Heart left ventricle (tissue), 16 donors: ENCODE data around the gene NUMB. TPM values are rescaled to one million over a fixed set of nuclear protein-coding genes. Genes with fewer than 3 reads are reported as not detected.

ENCODE experiments used
- ATAC-seq, 4 donors: fragments of 200-7000 bp; cut with Tn5 transposase; one replicate each; pipeline ENCODE4 v1.9.1; 2020 to 2022; ENCODE audit warnings: moderate library complexity in 4 of 4, mild to moderate bottlenecking in 3 of 4, moderate number of reproducible peaks in 1 of 4
- DNase-seq, 5 donors: peaks; one replicate each; pipeline ENCODE4 v3.0.0-alpha.2; 2020
- H3K27ac ChIP-seq, 12 donors: fragments of 200-600 bp; sonication (generic) in 4 of 12; one replicate each; pipeline versions ENCODE4 v1.5.0 to v1.8.0; 2016 to 2022; ENCODE audit warnings: mild to moderate bottlenecking in 2 of 12
- H3K27me3 ChIP-seq, 9 donors: fragments of 200-600 bp; sonication (generic) in 2 of 9; one replicate each; pipeline versions ENCODE4 v1.5.1 to v1.8.0; 2016 to 2022; ENCODE audit warnings: mild to moderate bottlenecking in 3 of 9
- H3K36me3 ChIP-seq, 9 donors: fragments of 200-600 bp; sonication (generic) in 2 of 9; one replicate each; pipeline versions ENCODE4 v1.5.0 to v1.8.0; 2018 to 2022; ENCODE audit warnings: mild to moderate bottlenecking in 2 of 9
- H3K4me1 ChIP-seq, 12 donors: fragments of 200-600 bp; sonication (generic) in 4 of 12; one replicate each; pipeline versions ENCODE4 v1.5.0 to v1.8.0; 2016 to 2022; ENCODE audit warnings: mild to moderate bottlenecking in 3 of 12
- H3K4me3 ChIP-seq, 12 donors: fragments of 200-600 bp; sonication (generic) in 4 of 12; one replicate each; pipeline versions ENCODE4 v1.5.0 to v1.8.0; 2017 to 2022; ENCODE audit warnings: mild to moderate bottlenecking in 9 of 12, moderate library complexity in 4 of 12
- H3K9me3 ChIP-seq, 12 donors: fragments of 200-600 bp; sonication (generic) in 4 of 12; one replicate each; pipeline versions ENCODE4 v1.5.0 to v1.8.0; 2016 to 2022; ENCODE audit warnings: mild to moderate bottlenecking in 1 of 12
- CTCF ChIP-seq, 12 donors: fragments of 200-600 bp; sonication (generic) in 4 of 12; IDR thresholded peaks; one replicate each; pipeline versions ENCODE4 v1.5.0 to v1.8.0; 2018 to 2022; ENCODE audit warnings: antibody characterized with exemption in 12 of 12, mild to moderate bottlenecking in 5 of 12
- POLR2A ChIP-seq, 2 donors: fragments of 450-650 bp; IDR thresholded peaks; one replicate each; pipeline ENCODE4 v1.6.1; 2017; ENCODE audit warnings: antibody characterized with exemption in 2 of 2, mild to moderate bottlenecking in 2 of 2, moderate library complexity in 2 of 2
- WGBS, 4 donors: extraction: QIAGEN DNeasy Blood & Tissue Kit in 2 of 4; methylation state at CpG; one replicate each; pipeline versions ENCODE4 v1.1.5 to v1.1.7; 2013 to 2018; 5-methylcytosine and 5-hydroxymethylcytosine counted together
- intact Hi-C, 10 donors: fragments of 100-400 bp; cut with DNase I; formaldehyde crosslinking; loops; one replicate each; pipeline versions ENCODE4 v1.11.1 to v1.14.2; 2022
- polyA plus RNA-seq, 2 donors: library from polyadenylated mRNA; stranded (reverse); fragments of 200-250 nt; gene quantifications; one replicate each; pipeline ENCODE4 v1.2.3, GENCODE V29; 2013
- total RNA-seq, 9 donors: library from RNA; depleted of rRNA in 2 of 9; stranded (reverse); fragments of >200 nt in 2 of 9; fragmentation: NEBNext Ultra II Directional in 3 of 9; extraction: Animal tissue kit (Norgen Biotek cat#: 25700) in 3 of 9; gene quantifications; one replicate each; pipeline versions ENCODE4 v1.1.0 to v1.2.4, GENCODE V29; 2016 to 2023
- donor health status: ischemic (EF 13 %, LVEDD 7.1; RV severe dilation, severe dysfunction).
- donor health status: healthy with polysubstance abuse.
- donor health status: DM: no; HTN: yes; CAD: no.
- donor health status: DM: no; HTN: no; CAD: no.
- donor health status: ischemic (EF 25% LVEDD 6.9; RV normal size, moderate dysfunction).
- donor health status: ischemic (EF 25% LVEDD 5.7; RV mildly dilated, moderate dysfunction).
- donor health status: healthy.
- donor health status: DM: yes; HTN: yes; CAD: no.
- donor health status: ischemic (EF 35%, LVEDD 5.7; RV mildly dilated, moderate dysfunction).
- donor health status: nonischemic (EF 11% LVEDD 7.7; RV severe dilation, severe dysfunction).
- donor health status: DM: yes; HTN: yes; CAD: no.
- donor health status: PGD.
- donor health status: ischemic (EF 29% LVEDD 5.4; RV normal size, mild dysfunction).
- donor health status: nonischemic (EF 23%, LVEDD 6.1; RV moderate dilation, normal function).

Gene NUMB
- total and polyA plus RNA-seq, 11 donors: 18.2 to 59.1 (median 34.9) TPM

GRCh38 chr14:73230051-73230450 lies 228.3 kb downstream of the NUMB start:
- Histone ChIP-seq H3K4me1 (peaks cover 0 to 30% (median 13%) of the 10 kb centered on the region in 12 donors), H3K4me3 (no peak overlapping the region), H3K36me3 (peaks cover 0 to 15% (median 0%) of the 10 kb centered on the region in 9 donors), H3K27ac (no peak overlapping the region), H3K9me3 (no peaks in the 10 kb centered on the region), H3K27me3 (peaks cover 0 to 14% (median 0%) of the 10 kb centered on the region in 9 donors)
- 95 to 98% (median 96%) methylated on average over 6 of the region's 6 CpGs for WGBS, 4 donors
- TF ChIP-seq POLR2A (IDR thresholded peaks at IDR 0.05) (no peak), CTCF (IDR thresholded peaks at IDR 0.05) (no peak)
- intact Hi-C loops: no loop called here
- DNase-seq (no peak), ATAC-seq (no peak)

GRCh38 chr14:73227812-73228781 lies 230.2 kb downstream of the NUMB start:
- Histone ChIP-seq H3K4me3 (peak overlapping the region in 1 of 12 donors; percentile 14), H3K27me3 (peaks cover 0 to 3% (median 0%) of the 10 kb centered on the region in 9 donors), H3K36me3 (peaks cover 0 to 16% (median 0%) of the 10 kb centered on the region in 9 donors), H3K4me1 (peaks cover 0 to 29% (median 12%) of the 10 kb centered on the region in 12 donors), H3K27ac (peak overlapping the region in 7 of 12 donors; percentile 11 to 58 (median 40)), H3K9me3 (no peaks in the 10 kb centered on the region)
- ATAC-seq: peak; percentile 50 to 75 (median 66)
- peak in 4 of 5 donors; percentile 58 to 73 (median 62) for DNase-seq
- WGBS, 4 donors: 39 to 56% (median 43%) methylated on average over 22 to 25 of the region's 25 CpGs
- no peak for TF ChIP-seq CTCF (IDR thresholded peaks at IDR 0.05)
- intact Hi-C loops: no loop called here

- no peaks in the 10 kb centered on the region for H3K9me3 ChIP-seq
- peaks cover 0 to 20% (median 12%) of the 10 kb centered on the region in 12 donors for H3K4me1 ChIP-seq
- H3K36me3 ChIP-seq: peaks cover 0 to 31% (median 22%) of the 10 kb centered on the region in 9 donors
- H3K27me3 ChIP-seq: no peaks in the 10 kb centered on the region
- no peak for DNase-seq
- no peak overlapping the region for H3K4me3 ChIP-seq
- TF ChIP-seq POLR2A (IDR thresholded peaks at IDR 0.05) (no peak), CTCF (IDR thresholded peaks at IDR 0.05) (no peak)
- no peak overlapping the region for H3K27ac ChIP-seq
- WGBS, 4 donors: 90 to 93% (median 91%) methylated on average over 4 of the region's 4 CpGs
- intact Hi-C loops: no loop called here
- no peak for ATAC-seq
Observed at GRCh38 chr14:73225496-73225895, 232.8 kb downstream of the NUMB start.

Other genes with a start within 250 kb of the NUMB start
- gene PAPLN, start 221.0 kb downstream of the NUMB start, total RNA-seq: 10 to 100 TPM in 1 of 9 donors, 1 to 10 TPM in 6, under 1 TPM in 2; 0.79 to 10.3 (median 1.5) TPM
- 1 to 10 TPM in 1 of 2 donors, under 1 TPM in 1; 0.30 to 1.4 TPM for gene PAPLN, start 221.0 kb downstream of the NUMB start, polyA plus RNA-seq
- 10 to 100 TPM in 2 of 9 donors, 1 to 10 TPM in 7; 7.0 to 20.2 (median 9.2) TPM for gene RIOX1, start 32.4 kb upstream of the NUMB start, total RNA-seq
- gene RIOX1, start 32.4 kb upstream of the NUMB start, polyA plus RNA-seq: 1 to 10 TPM; 5.0 to 7.5 TPM
- 10 to 100 TPM in 7 of 9 donors, 1 to 10 TPM in 2; 6.0 to 34.4 (median 27.0) TPM for gene ACOT1, start 78.6 kb upstream of the NUMB start, total RNA-seq
- 10 to 100 TPM in 1 of 2 donors, 1 to 10 TPM in 1; 8.4 to 17.2 TPM for gene ACOT1, start 78.6 kb upstream of the NUMB start, polyA plus RNA-seq
- under 1 TPM in 5 of 9 donors, not detected in 4; 0.07 to 0.50 (median 0.25) TPM for gene HEATR4, start 100.4 kb upstream of the NUMB start, total RNA-seq
- gene HEATR4, start 100.4 kb upstream of the NUMB start, polyA plus RNA-seq: under 1 TPM; 0.04 to 0.11 TPM
- 100 to 1,000 TPM; 101 to 235 (median 156) TPM for gene ACOT2, start 110.7 kb upstream of the NUMB start, total RNA-seq
- gene ACOT2, start 110.7 kb upstream of the NUMB start, polyA plus RNA-seq: 100 to 1,000 TPM in 1 of 2 donors, 10 to 100 TPM in 1; 79.0 to 104 TPM
- gene ACOT4, start 133.3 kb upstream of the NUMB start, total RNA-seq: 1 to 10 TPM in 3 of 9 donors, under 1 TPM in 6; 0.35 to 2.4 (median 0.95) TPM
- under 1 TPM; 0.27 to 0.62 TPM for gene ACOT4, start 133.3 kb upstream of the NUMB start, polyA plus RNA-seq
- under 1 TPM in 1 of 9 donors, not detected in 8; 0.36 TPM for gene ACOT6, start 154.0 kb upstream of the NUMB start, total RNA-seq
- gene ACOT6, start 154.0 kb upstream of the NUMB start, polyA plus RNA-seq: not detected
- gene DNAL1, start 186.4 kb upstream of the NUMB start, total RNA-seq: 10 to 100 TPM in 7 of 9 donors, 1 to 10 TPM in 2; 5.2 to 24.5 (median 13.3) TPM
- 10 to 100 TPM in 1 of 2 donors, 1 to 10 TPM in 1; 8.9 to 19.2 TPM for gene DNAL1, start 186.4 kb upstream of the NUMB start, polyA plus RNA-seq